Measurements from ENCODE around the gene EPGN.

DNA sequence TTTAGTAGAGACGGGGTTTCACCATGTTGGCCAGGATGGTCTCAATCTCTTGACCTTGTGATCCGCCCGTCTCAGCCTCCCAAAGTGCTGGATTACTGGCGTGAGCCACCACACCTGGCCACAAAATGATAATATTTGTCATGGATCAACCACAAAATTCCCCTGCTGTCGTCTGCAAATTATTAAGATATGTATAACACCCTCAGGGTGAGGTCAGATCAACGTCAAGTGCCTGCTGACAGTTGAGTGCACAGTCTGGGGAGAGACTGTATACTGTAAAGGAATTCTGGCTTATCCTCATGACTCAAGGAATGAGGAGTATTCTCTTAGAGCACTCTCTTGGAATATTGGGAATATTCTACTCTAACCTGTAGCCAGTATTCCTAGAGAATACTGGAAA is 11.2 kb downstream of the EPGN start:
- TF ChIP-seq, protein P1, sequence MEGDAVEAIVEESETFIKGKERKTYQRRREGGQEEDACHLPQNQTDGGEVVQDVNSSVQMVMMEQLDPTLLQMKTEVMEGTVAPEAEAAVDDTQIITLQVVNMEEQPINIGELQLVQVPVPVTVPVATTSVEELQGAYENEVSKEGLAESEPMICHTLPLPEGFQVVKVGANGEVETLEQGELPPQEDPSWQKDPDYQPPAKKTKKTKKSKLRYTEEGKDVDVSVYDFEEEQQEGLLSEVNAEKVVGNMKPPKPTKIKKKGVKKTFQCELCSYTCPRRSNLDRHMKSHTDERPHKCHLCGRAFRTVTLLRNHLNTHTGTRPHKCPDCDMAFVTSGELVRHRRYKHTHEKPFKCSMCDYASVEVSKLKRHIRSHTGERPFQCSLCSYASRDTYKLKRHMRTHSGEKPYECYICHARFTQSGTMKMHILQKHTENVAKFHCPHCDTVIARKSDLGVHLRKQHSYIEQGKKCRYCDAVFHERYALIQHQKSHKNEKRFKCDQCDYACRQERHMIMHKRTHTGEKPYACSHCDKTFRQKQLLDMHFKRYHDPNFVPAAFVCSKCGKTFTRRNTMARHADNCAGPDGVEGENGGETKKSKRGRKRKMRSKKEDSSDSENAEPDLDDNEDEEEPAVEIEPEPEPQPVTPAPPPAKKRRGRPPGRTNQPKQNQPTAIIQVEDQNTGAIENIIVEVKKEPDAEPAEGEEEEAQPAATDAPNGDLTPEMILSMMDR (IDR thresholded peaks at IDR 0.05), result no peak
- TF ChIP-seq POLR2AphosphoS5 (IDR thresholded peaks at IDR 0.05), result no peak

Measured in stomach (tissue), 4 donors.